ENCODE measurements around the gene RHOBTB3.
"Not testable (repeated sequence)": the region's sequence is repeated elsewhere in the genome, so short reads cannot be mapped to it uniquely, and the experiment has no call there.

The RHOBTB3 gene

GRCh38 chr5:95730730-95731570 lies at the start of gene RHOBTB3:
Gene RHOBTB3, plus strand, starts transcription at chr5:95731336. Its CDS starts 347 bp downstream, at chr5:95731683.
- peak; percentile 90 for DNase-seq (ENCODE audit: low read depth)

GRCh38 chr5:95682891-95683290 lies 48.2 kb upstream of the RHOBTB3 start, which contains the start of gene SPATA9:
Gene SPATA9, minus strand, starts transcription at chr5:95682991. Its CDS starts 137 bp downstream, at chr5:95682854.
- no peak for DNase-seq (ENCODE audit: low read depth)

GRCh38 chr5:95684361-95684760 lies 46.8 kb upstream of the RHOBTB3 start:
- DNase-seq (ENCODE audit: low read depth), result no peak

GRCh38 chr5:95686651-95687050 lies 44.5 kb upstream of the RHOBTB3 start:
- no peak for DNase-seq (ENCODE audit: low read depth)

GRCh38 chr5:95689680-95690079 lies 41.5 kb upstream of the RHOBTB3 start:
- DNase-seq (ENCODE audit: low read depth), result no peak

- no peak for DNase-seq (ENCODE audit: low read depth)
Observed at GRCh38 chr5:95690333-95690732, 40.8 kb upstream of the RHOBTB3 start.

GRCh38 chr5:95697781-95698681 lies 33.1 kb upstream of the RHOBTB3 start:
- no peak for DNase-seq (ENCODE audit: low read depth)

GRCh38 chr5:95699337-95699736 lies 31.8 kb upstream of the RHOBTB3 start:
- DNase-seq (ENCODE audit: low read depth), result no peak

- DNase-seq (ENCODE audit: low read depth), result no peak
Observed at GRCh38 chr5:95701074-95701473, 30.1 kb upstream of the RHOBTB3 start.

GRCh38 chr5:95704150-95704549 lies 27.0 kb upstream of the RHOBTB3 start:
- no peak for DNase-seq (ENCODE audit: low read depth)

GRCh38 chr5:95706196-95706595 lies 24.9 kb upstream of the RHOBTB3 start:
- not testable (repeated sequence) for DNase-seq (ENCODE audit: low read depth)

GRCh38 chr5:95707055-95707454 lies 24.1 kb upstream of the RHOBTB3 start:
- DNase-seq (ENCODE audit: low read depth), result no peak

GRCh38 chr5:95707534-95708188 lies 23.5 kb upstream of the RHOBTB3 start:
- not testable (repeated sequence) for DNase-seq (ENCODE audit: low read depth)

GRCh38 chr5:95708876-95709275 lies 22.3 kb upstream of the RHOBTB3 start:
- DNase-seq (ENCODE audit: low read depth), result no peak

- no peak for DNase-seq (ENCODE audit: low read depth)
Observed at GRCh38 chr5:95709967-95710650, 21.0 kb upstream of the RHOBTB3 start.

- not testable (repeated sequence) for DNase-seq (ENCODE audit: low read depth)
Observed at GRCh38 chr5:95710651-95711500, 20.3 kb upstream of the RHOBTB3 start.

GRCh38 chr5:95711501-95712346 lies 19.4 kb upstream of the RHOBTB3 start:
- no peak for DNase-seq (ENCODE audit: low read depth)

GRCh38 chr5:95712347-95712958 lies 18.7 kb upstream of the RHOBTB3 start:
- DNase-seq (ENCODE audit: low read depth), result no peak

GRCh38 chr5:95713246-95713645 lies 17.9 kb upstream of the RHOBTB3 start:
- DNase-seq (ENCODE audit: low read depth), result not testable (repeated sequence)

Data from fibroblast of the conjunctiva (primary cell).